C4-2B (cell line): ENCODE measurements around the gene ERC1.

Experiments used
- ZFX ChIP-seq: fragments of 450-650 bp; IDR thresholded peaks from 2 replicates; pipeline ENCODE4 v1.6.1; 2017
- TF ChIP-seq, protein P1 (sequence below): fragments of 450-650 bp; conservative IDR thresholded peaks from 2 replicates; pipeline ENCODE4 v1.5.1; 2017; ENCODE audit warnings: mild to moderate bottlenecking

DNA sequence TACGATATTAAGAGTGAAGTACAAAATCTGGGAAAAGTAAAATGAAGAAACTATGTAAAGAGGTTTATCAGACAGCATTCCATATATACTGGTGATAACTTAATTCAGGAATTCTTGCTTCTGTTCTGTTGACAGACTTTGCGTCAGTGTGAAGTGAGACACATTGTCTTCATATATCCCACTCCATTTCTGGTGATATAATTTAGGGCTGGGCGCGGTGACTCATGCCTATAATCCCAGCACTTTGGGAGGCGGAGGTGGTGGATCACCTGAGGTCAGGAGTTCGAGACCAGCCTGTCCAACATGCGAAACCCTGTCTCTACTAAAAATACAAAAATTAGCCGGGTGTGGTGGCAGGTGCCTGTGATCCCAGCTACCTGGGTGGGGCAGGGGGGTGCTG, 21.2 kb upstream of the ERC1 start:
- TF ChIP-seq, protein P1, sequence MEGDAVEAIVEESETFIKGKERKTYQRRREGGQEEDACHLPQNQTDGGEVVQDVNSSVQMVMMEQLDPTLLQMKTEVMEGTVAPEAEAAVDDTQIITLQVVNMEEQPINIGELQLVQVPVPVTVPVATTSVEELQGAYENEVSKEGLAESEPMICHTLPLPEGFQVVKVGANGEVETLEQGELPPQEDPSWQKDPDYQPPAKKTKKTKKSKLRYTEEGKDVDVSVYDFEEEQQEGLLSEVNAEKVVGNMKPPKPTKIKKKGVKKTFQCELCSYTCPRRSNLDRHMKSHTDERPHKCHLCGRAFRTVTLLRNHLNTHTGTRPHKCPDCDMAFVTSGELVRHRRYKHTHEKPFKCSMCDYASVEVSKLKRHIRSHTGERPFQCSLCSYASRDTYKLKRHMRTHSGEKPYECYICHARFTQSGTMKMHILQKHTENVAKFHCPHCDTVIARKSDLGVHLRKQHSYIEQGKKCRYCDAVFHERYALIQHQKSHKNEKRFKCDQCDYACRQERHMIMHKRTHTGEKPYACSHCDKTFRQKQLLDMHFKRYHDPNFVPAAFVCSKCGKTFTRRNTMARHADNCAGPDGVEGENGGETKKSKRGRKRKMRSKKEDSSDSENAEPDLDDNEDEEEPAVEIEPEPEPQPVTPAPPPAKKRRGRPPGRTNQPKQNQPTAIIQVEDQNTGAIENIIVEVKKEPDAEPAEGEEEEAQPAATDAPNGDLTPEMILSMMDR: no peak
- no peak for TF ChIP-seq ZFX
